GM20000 (cell line): Measurements from ENCODE around the gene LRRC42.

ENCODE experiments used
- DNase-seq: peaks from one replicate; pipeline ENCODE4 v3.0.0; 2012; ENCODE audit warnings: low spot score
- CTCF ChIP-seq: IDR thresholded peaks from 2 replicates; pipeline ENCODE4 v1.5.1; 2012; ENCODE audit warnings: mild to moderate bottlenecking, control low read depth; ENCODE audit errors: extremely low read depth, missing control alignments

Gene LRRC42

GRCh38 chr1:53906121-53906520, 40.0 kb upstream of the LRRC42 start:
- TF ChIP-seq CTCF = no peak
- DNase-seq = no peak

GRCh38 chr1:53909946-53910345, 36.2 kb upstream of the LRRC42 start:
- no peak for TF ChIP-seq CTCF
- no peak for DNase-seq

- no peak for DNase-seq
- no peak for TF ChIP-seq CTCF
These were observed 34.7 kb upstream of the LRRC42 start for GRCh38 chr1:53911442-53911841.

DNA sequence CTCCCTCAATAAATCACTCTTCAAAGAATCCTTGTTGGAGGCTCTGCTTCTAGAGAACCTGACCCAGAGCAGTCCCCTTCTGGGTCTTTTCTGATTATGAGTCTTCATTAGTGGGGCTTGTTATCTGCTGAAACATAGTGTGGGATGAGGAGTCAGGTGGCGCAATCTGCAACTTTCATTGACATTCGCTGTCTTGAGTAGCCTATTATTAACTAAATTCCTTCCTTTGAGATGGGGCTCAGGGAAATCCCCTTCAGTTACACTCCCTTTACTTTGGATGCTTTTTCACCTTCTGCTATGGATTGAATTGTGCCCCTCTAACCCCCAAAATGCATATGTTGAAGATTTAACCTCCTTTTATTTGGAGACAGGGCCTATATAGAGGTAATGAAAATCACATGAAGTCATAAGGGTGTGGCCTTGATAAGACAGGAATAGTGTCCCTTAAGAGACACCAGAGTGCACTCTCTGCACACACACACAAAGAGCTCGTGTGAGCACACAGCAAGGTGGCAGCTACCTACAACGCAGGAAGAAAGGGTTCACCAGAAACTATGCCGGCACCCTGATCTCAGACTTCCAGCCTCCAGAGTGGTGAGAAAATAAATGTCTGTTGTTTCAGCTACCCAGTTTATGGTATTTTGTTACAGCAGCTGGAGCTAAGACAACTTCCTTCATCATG, 32.7 kb upstream of the LRRC42 start:
- DNase-seq = no peak
- no peak for TF ChIP-seq CTCF

DNA sequence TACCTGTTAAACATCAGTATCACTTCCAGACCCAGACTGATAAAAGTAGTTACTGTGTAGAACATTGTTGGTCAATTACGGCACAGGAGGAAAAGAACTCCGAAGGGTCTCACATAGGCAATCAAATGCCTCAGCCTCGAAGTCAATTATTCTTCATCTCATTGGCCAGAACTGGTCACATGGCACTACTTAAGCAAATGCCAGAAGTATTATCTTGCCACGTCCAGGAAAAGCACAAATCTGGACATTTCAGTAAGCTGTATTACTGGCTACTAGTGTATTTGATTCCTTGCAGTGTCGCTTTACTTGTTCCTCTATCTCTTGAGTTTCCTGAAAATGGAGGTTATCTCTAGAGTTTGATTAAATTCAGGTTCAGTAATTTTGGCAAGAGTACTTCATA, 27.8 kb upstream of the LRRC42 start:
- DNase-seq = no peak
- no peak for TF ChIP-seq CTCF

GRCh38 chr1:53919675-53920066, 26.5 kb upstream of the LRRC42 start:
- no peak for DNase-seq
- no peak for TF ChIP-seq CTCF

DNA sequence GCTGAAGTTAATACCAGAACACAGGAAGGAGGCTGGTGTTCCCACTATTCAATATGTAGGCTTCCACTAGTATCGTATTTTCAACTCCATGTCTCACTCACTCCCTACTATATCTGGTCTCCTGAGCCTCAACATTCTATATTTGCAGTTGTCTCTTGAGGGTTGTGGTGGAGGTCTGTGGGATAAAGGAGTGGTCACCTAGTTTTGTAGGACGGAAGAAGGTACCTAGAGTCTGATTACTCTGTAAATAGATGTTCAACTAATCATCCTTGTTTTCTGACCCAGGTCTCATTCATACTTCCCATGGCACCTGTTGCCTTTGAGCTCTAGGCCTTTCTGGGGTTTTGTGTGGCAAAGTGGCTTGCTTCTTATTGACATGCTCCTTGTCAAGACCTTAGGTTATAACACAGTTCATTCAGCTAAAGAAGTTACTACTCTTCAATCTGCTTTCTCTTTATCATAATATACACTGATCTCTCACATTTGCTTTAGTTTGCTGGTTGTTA, 18.7 kb upstream of the LRRC42 start:
- DNase-seq = no peak
- TF ChIP-seq CTCF = no peak
